ENCODE measurements around the gene EDIL3. TPM values are rescaled to one million over a fixed set of nuclear protein-coding genes. Genes with fewer than 3 reads are reported as not detected.

EDIL3 gene
- polyA plus RNA-seq, 1 donor (not counting 4 experiments of a cell fraction or from before 2014, with no cell fraction given): 0.34 TPM

DNA sequence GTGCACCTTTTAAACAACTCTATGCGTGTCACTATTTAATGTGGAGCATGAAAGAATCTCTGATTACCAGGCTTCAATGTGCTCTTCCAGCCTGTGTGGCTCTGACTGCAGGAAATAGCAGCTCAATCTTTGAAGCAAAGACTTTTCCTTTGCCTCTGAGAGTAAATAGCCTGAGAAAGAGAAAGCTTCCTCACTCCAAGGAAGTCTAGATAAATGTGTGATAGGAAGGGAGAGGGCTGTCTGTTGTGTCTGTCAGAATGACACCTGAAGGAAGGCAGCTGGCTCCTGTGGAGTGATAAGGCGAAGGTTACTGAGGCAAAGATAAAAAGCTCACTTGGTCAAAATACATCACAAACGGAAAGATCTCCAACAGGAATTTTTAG, 458.7 kb downstream of the EDIL3 start:
- no peak overlapping the region for H3K4me3 ChIP-seq (ENCODE audit: control insufficient read depth in 2 of 3, extremely low read depth in 1 of 3, insufficient read depth in 2 of 3, low read depth in 1 of 3, low read length in 3 of 3)
- DNase-seq (ENCODE audit: low read depth, low spot score) (no peak), FAIRE-seq (no peak)
- no peak overlapping the region for H3K27ac ChIP-seq (ENCODE audit: control insufficient read depth, insufficient read depth, low read length)
- H3K4me2 ChIP-seq (ENCODE audit: control insufficient read depth, extremely low read depth, insufficient read depth, low read depth, low read length): no peak overlapping the region
- no peaks in the 10 kb centered on the region for H3K27me3 ChIP-seq (ENCODE audit: control insufficient read depth, extremely low read depth, insufficient read depth, low read length)
- no peaks in the 10 kb centered on the region for H3K36me3 ChIP-seq (ENCODE audit: control insufficient read depth in 2 of 2, extremely low read depth in 1 of 2, insufficient read depth in 2 of 2, low read length in 2 of 2)
- TF ChIP-seq EZH2 (IDR thresholded peaks at IDR 0.05; ENCODE audit: low read length): no peak
- TF ChIP-seq, protein P1, sequence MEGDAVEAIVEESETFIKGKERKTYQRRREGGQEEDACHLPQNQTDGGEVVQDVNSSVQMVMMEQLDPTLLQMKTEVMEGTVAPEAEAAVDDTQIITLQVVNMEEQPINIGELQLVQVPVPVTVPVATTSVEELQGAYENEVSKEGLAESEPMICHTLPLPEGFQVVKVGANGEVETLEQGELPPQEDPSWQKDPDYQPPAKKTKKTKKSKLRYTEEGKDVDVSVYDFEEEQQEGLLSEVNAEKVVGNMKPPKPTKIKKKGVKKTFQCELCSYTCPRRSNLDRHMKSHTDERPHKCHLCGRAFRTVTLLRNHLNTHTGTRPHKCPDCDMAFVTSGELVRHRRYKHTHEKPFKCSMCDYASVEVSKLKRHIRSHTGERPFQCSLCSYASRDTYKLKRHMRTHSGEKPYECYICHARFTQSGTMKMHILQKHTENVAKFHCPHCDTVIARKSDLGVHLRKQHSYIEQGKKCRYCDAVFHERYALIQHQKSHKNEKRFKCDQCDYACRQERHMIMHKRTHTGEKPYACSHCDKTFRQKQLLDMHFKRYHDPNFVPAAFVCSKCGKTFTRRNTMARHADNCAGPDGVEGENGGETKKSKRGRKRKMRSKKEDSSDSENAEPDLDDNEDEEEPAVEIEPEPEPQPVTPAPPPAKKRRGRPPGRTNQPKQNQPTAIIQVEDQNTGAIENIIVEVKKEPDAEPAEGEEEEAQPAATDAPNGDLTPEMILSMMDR (optimal IDR thresholded peaks at IDR 0.05 in 1 of 3, IDR thresholded peaks at IDR 0.05 in 1 of 3, conservative IDR thresholded peaks at IDR 0.05 in 1 of 3; ENCODE audit: extremely low read depth in 1 of 3, insufficient read depth in 2 of 3, low read length in 3 of 3): no peak
- H3K9ac ChIP-seq (ENCODE audit: control insufficient read depth, extremely low read depth, insufficient read depth, low read length): no peak overlapping the region
- H3K9me3 ChIP-seq (ENCODE audit: control insufficient read depth, low read depth, low read length): no peaks in the 10 kb centered on the region
- no peak overlapping the region for H2AFZ ChIP-seq (ENCODE audit: control insufficient read depth, low read length)
- H3K4me1 ChIP-seq (ENCODE audit: control insufficient read depth, extremely low read depth, insufficient read depth, low read length): no peaks in the 10 kb centered on the region
- no peaks in the 10 kb centered on the region for H3K9me1 ChIP-seq (ENCODE audit: control insufficient read depth, extremely low read depth, insufficient read depth, low read length)
- dilution Hi-C loops (cut with MboI; ENCODE audit: extremely low pct_ligation_motif_present, low sequenced_read_pairs): no loop called here
- H4K20me1 ChIP-seq (ENCODE audit: control insufficient read depth, extremely low read depth, insufficient read depth, low read length): no peaks in the 10 kb centered on the region
- H3K79me2 ChIP-seq (ENCODE audit: control insufficient read depth, insufficient read depth, low read length): no peaks in the 10 kb centered on the region

DNA sequence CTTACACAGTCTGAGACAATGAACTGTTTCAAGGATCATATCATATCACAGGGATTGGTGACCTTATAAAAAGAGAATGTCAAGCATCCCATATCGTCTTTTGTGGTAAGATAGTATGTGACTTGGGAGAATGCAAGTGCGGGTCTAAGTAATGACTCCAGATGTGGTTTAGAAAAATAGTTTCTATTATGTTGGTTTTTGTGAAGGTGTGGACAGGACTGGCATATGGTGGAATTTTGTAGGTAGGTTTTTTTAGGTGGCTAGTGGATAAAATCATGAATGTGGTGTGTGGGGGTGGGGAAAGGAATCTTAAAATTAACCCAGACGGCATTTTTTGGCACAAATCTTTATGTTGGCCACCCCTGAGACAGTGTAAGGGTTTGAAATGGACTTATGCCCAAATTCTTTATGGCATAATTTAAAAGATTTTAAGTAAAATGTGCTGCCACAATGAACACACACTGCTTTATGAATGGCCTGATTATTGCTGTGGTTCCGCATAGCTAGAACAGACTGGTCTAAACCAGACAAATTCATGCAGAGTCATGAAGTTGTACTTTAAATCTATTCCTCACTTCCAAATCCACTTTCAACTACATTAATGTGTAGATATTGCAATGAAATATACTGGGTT, 459.2 kb downstream of the EDIL3 start:
- no peak overlapping the region for H3K4me3 ChIP-seq (ENCODE audit: control insufficient read depth in 2 of 3, extremely low read depth in 1 of 3, insufficient read depth in 2 of 3, low read depth in 1 of 3, low read length in 3 of 3)
- no peak for FAIRE-seq
- no peaks in the 10 kb centered on the region for H3K4me1 ChIP-seq (ENCODE audit: control insufficient read depth, extremely low read depth, insufficient read depth, low read length)
- no peaks in the 10 kb centered on the region for H3K36me3 ChIP-seq (ENCODE audit: control insufficient read depth in 2 of 2, extremely low read depth in 1 of 2, insufficient read depth in 2 of 2, low read length in 2 of 2)
- TF ChIP-seq, protein P1 (optimal IDR thresholded peaks at IDR 0.05 in 1 of 3, IDR thresholded peaks at IDR 0.05 in 1 of 3, conservative IDR thresholded peaks at IDR 0.05 in 1 of 3; ENCODE audit: extremely low read depth in 1 of 3, insufficient read depth in 2 of 3, low read length in 3 of 3): no peak
- no peak for TF ChIP-seq EZH2 (IDR thresholded peaks at IDR 0.05; ENCODE audit: low read length)
- no peaks in the 10 kb centered on the region for H3K79me2 ChIP-seq (ENCODE audit: control insufficient read depth, insufficient read depth, low read length)
- no peaks in the 10 kb centered on the region for H3K27me3 ChIP-seq (ENCODE audit: control insufficient read depth, extremely low read depth, insufficient read depth, low read length)
- no peak overlapping the region for H3K4me2 ChIP-seq (ENCODE audit: control insufficient read depth, extremely low read depth, insufficient read depth, low read depth, low read length)
- DNase-seq (ENCODE audit: low read depth, low spot score): no peak
- H3K9me1 ChIP-seq (ENCODE audit: control insufficient read depth, extremely low read depth, insufficient read depth, low read length): no peaks in the 10 kb centered on the region
- no peaks in the 10 kb centered on the region for H3K9me3 ChIP-seq (ENCODE audit: control insufficient read depth, low read depth, low read length)
- H4K20me1 ChIP-seq (ENCODE audit: control insufficient read depth, extremely low read depth, insufficient read depth, low read length): no peaks in the 10 kb centered on the region
- H2AFZ ChIP-seq (ENCODE audit: control insufficient read depth, low read length): no peak overlapping the region
- no peak overlapping the region for H3K9ac ChIP-seq (ENCODE audit: control insufficient read depth, extremely low read depth, insufficient read depth, low read length)
- no peak overlapping the region for H3K27ac ChIP-seq (ENCODE audit: control insufficient read depth, insufficient read depth, low read length)
- dilution Hi-C loops (cut with MboI; ENCODE audit: extremely low pct_ligation_motif_present, low sequenced_read_pairs): no loop called here

All from keratinocyte (primary cell).